GM11168 (cell line): ENCODE data around the gene ZNF610.
"Not testable (repeated sequence)": the region's sequence is repeated elsewhere in the genome, so short reads cannot be mapped to it uniquely, and the experiment has no call there.

Source experiments
- in situ Hi-C: fragments of 300-500 bp; cut with MboI; formaldehyde crosslinking; loops from one replicate; pipeline ENCODE4 v1.12.0; 2022; ENCODE audit warnings: low sequenced_read_pairs; ENCODE audit not compliant: unreplicated experiment

The ZNF610 gene

GRCh38 chr19:52336117-52336790, at the start of gene ZNF610:
Gene ZNF610 (plus strand): TSS chr19:52336243. CDS start chr19:52349173, 12,930 bp downstream.
- in situ Hi-C loops: no loop called here

- in situ Hi-C loops: no loop called here
Measured at GRCh38 chr19:52286256-52286655, 49.8 kb upstream of the ZNF610 start.

- in situ Hi-C loops: no loop called here
Measured at GRCh38 chr19:52291781-52292180, 44.3 kb upstream of the ZNF610 start.

- in situ Hi-C loops: not testable (repeated sequence)
Measured at GRCh38 chr19:52292946-52293345, 43.1 kb upstream of the ZNF610 start.

GRCh38 chr19:52296400-52296772, 39.7 kb upstream of the ZNF610 start:
- in situ Hi-C loops: no loop called here

GRCh38 chr19:52296773-52297600, 39.1 kb upstream of the ZNF610 start, which contains the start of gene ZNF480:
Gene ZNF480 (plus strand): TSS chr19:52297169. CDS start chr19:52300413, 3,244 bp downstream.
- in situ Hi-C loops: no loop called here

- in situ Hi-C loops: no loop called here
Measured at GRCh38 chr19:52297601-52298364, 38.3 kb upstream of the ZNF610 start.

- in situ Hi-C loops: no loop called here
Measured at GRCh38 chr19:52307275-52307674, 28.8 kb upstream of the ZNF610 start.

- in situ Hi-C loops: no loop called here
Measured at GRCh38 chr19:52322429-52322828, 13.6 kb upstream of the ZNF610 start.

- in situ Hi-C loops: no loop called here
Measured at GRCh38 chr19:52331757-52332156, 4.3 kb upstream of the ZNF610 start.

GRCh38 chr19:52335768-52336116, 301 bp upstream of the ZNF610 start:
- in situ Hi-C loops: no loop called here

- in situ Hi-C loops: no loop called here
Measured at GRCh38 chr19:52336791-52337381, 843 bp downstream of the ZNF610 start.

- in situ Hi-C loops: not testable (repeated sequence)
Measured at GRCh38 chr19:52339022-52339421, 3.0 kb downstream of the ZNF610 start.

GRCh38 chr19:52343548-52343947, 7.5 kb downstream of the ZNF610 start:
- in situ Hi-C loops: no loop called here

- in situ Hi-C loops: no loop called here
Measured at GRCh38 chr19:52345162-52345561, 9.1 kb downstream of the ZNF610 start.

- in situ Hi-C loops: no loop called here
Measured at GRCh38 chr19:52351512-52351911, 15.5 kb downstream of the ZNF610 start.

- in situ Hi-C loops: no loop called here
Measured at GRCh38 chr19:52366414-52366824, 30.4 kb downstream of the ZNF610 start.

- in situ Hi-C loops: no loop called here
Measured at GRCh38 chr19:52369559-52370340, 33.7 kb downstream of the ZNF610 start, which contains the start of gene ZNF880. Gene ZNF880 (plus strand): TSS chr19:52369923. CDS start chr19:52369966, 43 bp downstream.

GRCh38 chr19:52370341-52370710, 34.3 kb downstream of the ZNF610 start:
- in situ Hi-C loops: no loop called here

GRCh38 chr19:52391135-52391534, 55.1 kb downstream of the ZNF610 start:
- in situ Hi-C loops: no loop called here
